ENCODE results near the gene SYNPO.

Gene SYNPO

GRCh38 chr5:150607105-150607504 lies 33.4 kb upstream of the SYNPO start:
- DNase-seq (ENCODE audit: low spot score) = no peak

- no peak for DNase-seq (ENCODE audit: low spot score)
Measured at GRCh38 chr5:150607991-150608390, 32.5 kb upstream of the SYNPO start.

GRCh38 chr5:150608991-150609390 lies 31.5 kb upstream of the SYNPO start:
- DNase-seq (ENCODE audit: low spot score) = no peak

- DNase-seq (ENCODE audit: low spot score) = peak; percentile 57
Measured at GRCh38 chr5:150609843-150610584, 30.4 kb upstream of the SYNPO start.

- DNase-seq (ENCODE audit: low spot score) = no peak
Measured at GRCh38 chr5:150611026-150611425, 29.4 kb upstream of the SYNPO start.

GRCh38 chr5:150612405-150612804 lies 28.1 kb upstream of the SYNPO start:
- no peak for DNase-seq (ENCODE audit: low spot score)

GRCh38 chr5:150612905-150613670 lies 27.4 kb upstream of the SYNPO start:
- no peak for DNase-seq (ENCODE audit: low spot score)

GRCh38 chr5:150613991-150614660 lies 26.3 kb upstream of the SYNPO start:
- DNase-seq (ENCODE audit: low spot score) = no peak

- DNase-seq (ENCODE audit: low spot score) = no peak
Measured at GRCh38 chr5:150614661-150615060, 25.8 kb upstream of the SYNPO start.

GRCh38 chr5:150615141-150615699 lies 25.2 kb upstream of the SYNPO start:
- no peak for DNase-seq (ENCODE audit: low spot score)

- peak; percentile 85 for DNase-seq (ENCODE audit: low spot score)
Measured at GRCh38 chr5:150616024-150616470, 24.4 kb upstream of the SYNPO start.

- DNase-seq (ENCODE audit: low spot score) = no peak
Measured at GRCh38 chr5:150616506-150616905, 24.0 kb upstream of the SYNPO start.

GRCh38 chr5:150618163-150618562 lies 22.3 kb upstream of the SYNPO start:
- DNase-seq (ENCODE audit: low spot score) = no peak

- no peak for DNase-seq (ENCODE audit: low spot score)
Measured at GRCh38 chr5:150618588-150619281, 21.7 kb upstream of the SYNPO start.

- no peak for DNase-seq (ENCODE audit: low spot score)
Measured at GRCh38 chr5:150619359-150620230, 20.9 kb upstream of the SYNPO start.

GRCh38 chr5:150621301-150621700 lies 19.2 kb upstream of the SYNPO start:
- DNase-seq (ENCODE audit: low spot score) = no peak

- DNase-seq (ENCODE audit: low spot score) = no peak
Measured at GRCh38 chr5:150622157-150622556, 18.3 kb upstream of the SYNPO start.

- no peak for DNase-seq (ENCODE audit: low spot score)
Measured at GRCh38 chr5:150623152-150623877, 17.1 kb upstream of the SYNPO start.

- DNase-seq (ENCODE audit: low spot score) = no peak
Measured at GRCh38 chr5:150623878-150624216, 16.6 kb upstream of the SYNPO start.
